ENCODE results near the gene PYGB. TPM values are rescaled to one million over a fixed set of nuclear protein-coding genes. Genes with fewer than 3 reads are reported as not detected.
A peak's percentile ranks its signal among the peaks of the same experiment; 100 is the strongest.
"Not testable (repeated sequence)": the region's sequence is repeated elsewhere in the genome, so short reads cannot be mapped to it uniquely, and the experiment has no call there.

Gene PYGB
- total and polyA plus RNA-seq, 5 donors, result 136 to 219 (median 179) TPM

DNA sequence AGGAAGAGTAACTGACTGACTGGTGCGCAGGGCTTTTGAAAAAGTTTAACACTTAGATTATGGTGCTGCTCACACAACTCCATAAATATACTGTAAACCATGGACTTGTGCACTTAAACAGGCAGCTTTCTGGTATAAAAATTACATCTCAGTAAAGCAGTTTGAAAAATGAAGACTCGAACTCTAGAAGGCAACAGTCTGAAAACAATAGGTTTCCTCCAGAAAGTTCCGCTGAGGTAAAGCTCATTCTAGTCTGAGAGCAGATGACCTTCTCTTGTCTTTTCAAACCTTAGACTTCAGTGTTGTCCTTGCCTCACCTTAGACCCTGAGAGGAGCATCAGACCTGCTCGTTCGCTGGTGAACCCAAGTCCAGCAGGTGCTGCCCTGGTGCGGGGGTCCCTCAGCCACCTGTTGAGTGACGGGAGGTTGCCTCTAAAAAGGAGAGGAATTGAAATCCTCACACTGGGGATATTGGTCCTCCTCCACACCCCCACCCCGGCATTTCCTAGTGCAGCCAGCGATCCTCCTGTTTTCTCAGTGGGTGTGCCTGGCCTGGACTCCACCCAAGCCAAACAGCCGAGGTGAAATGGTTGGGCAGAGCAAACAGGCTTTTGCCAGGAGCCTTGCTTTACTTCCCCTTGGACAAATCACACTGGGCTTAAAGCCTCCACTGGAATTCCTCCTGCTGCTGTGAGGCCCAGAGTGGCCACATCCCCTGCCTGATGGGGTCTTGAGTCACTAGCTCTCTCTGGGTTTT, 14.7 kb upstream of the PYGB start:
- Histone ChIP-seq H3K27me3 (ENCODE audit: control insufficient read depth, insufficient read depth) (no peaks in the 10 kb centered on the region), H3K4me3 (ENCODE audit: low read length) (no peak overlapping the region), H3K27ac (ENCODE audit: low read length) (peak overlapping the region; percentile 19), H3K9me3 (ENCODE audit: control insufficient read depth, low read length) (no peaks in the 10 kb centered on the region), H3K4me1 (ENCODE audit: control insufficient read depth, insufficient read depth, low read length) (peaks cover 9% of the 10 kb centered on the region)
- intact Hi-C loops (cut with DNase I), result no loop called here
- ATAC-seq, result peak; percentile 74 to 77
- 51% methylated on average over 10 of the region's 10 CpGs for WGBS
- peak; percentile 84 to 90 (median 88) for DNase-seq

DNA sequence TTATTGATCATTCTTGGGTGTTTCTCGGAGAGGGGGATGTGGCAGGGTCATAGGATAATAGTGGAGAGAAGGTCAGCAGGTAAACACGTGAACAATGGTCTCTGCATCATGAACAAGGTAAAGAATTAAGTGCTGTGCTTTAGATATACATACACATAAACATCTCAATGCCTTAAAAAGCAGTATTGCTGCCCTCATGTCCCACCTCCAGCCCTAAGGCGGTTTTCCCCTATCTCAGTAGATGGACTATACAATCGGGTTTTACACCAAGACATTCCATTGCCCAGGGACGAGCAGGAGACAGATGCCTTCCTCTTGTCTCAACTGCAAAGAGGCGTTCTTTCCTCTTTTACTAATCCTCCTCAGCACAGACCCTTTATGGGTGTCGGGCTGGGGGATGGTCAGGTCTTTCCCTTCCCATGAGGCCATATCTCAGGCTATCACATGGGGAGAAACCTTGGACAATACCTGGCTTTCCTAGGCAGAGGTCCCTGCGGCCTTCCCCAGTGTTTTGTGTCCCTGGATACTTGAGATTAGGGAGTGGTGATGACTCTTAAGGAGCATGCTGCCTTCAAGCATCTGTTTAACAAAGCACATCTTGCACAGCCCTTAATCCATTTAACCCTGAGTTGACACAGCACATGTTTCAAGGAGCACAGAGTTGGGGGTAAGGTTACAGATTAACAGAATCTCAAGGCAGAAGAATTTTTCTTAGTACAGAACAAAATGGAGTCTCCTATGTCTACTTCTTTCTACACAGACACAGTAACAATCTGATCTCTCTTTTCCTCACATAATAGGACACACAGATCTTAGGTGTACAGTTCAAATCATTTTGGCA, 13.7 kb upstream of the PYGB start:
- H3K27ac ChIP-seq (ENCODE audit: low read length); intact Hi-C loops (cut with DNase I); ATAC-seq; H3K27me3 ChIP-seq (ENCODE audit: control insufficient read depth, insufficient read depth); H3K9me3 ChIP-seq (ENCODE audit: control insufficient read depth, low read length); H3K4me3 ChIP-seq (ENCODE audit: low read length); H3K4me1 ChIP-seq (ENCODE audit: control insufficient read depth, insufficient read depth, low read length); DNase-seq: not testable (repeated sequence)
- 59% methylated on average over 8 of the region's 8 CpGs for WGBS

- Histone ChIP-seq H3K4me3 (ENCODE audit: low read length) (no peak overlapping the region), H3K27me3 (ENCODE audit: control insufficient read depth, insufficient read depth) (no peaks in the 10 kb centered on the region), H3K4me1 (ENCODE audit: control insufficient read depth, insufficient read depth, low read length) (peaks cover 4% of the 10 kb centered on the region), H3K9me3 (ENCODE audit: control insufficient read depth, low read length) (no peaks in the 10 kb centered on the region), H3K27ac (ENCODE audit: low read length) (no peak overlapping the region)
- ATAC-seq (no peak), DNase-seq (peak in 1 of 3 donors; percentile 45)
- intact Hi-C loops (cut with DNase I), result no loop called here
- WGBS, result 72% methylated on average over 15 of the region's 15 CpGs
These were observed 11.2 kb upstream of the PYGB start for GRCh38 chr20:25236450-25237304.

- Histone ChIP-seq H3K9me3 (ENCODE audit: control insufficient read depth, low read length) (no peaks in the 10 kb centered on the region), H3K4me1 (ENCODE audit: control insufficient read depth, insufficient read depth, low read length) (peaks cover 4% of the 10 kb centered on the region), H3K27me3 (ENCODE audit: control insufficient read depth, insufficient read depth) (no peaks in the 10 kb centered on the region), H3K27ac (ENCODE audit: low read length) (peak overlapping the region; percentile 43), H3K4me3 (ENCODE audit: low read length) (no peak overlapping the region)
- DNase-seq (peak in 2 of 3 donors; percentile 66 to 78), ATAC-seq (peak; percentile 86 to 95)
- WGBS, result 30% methylated on average over 10 of the region's 10 CpGs
- intact Hi-C loops (cut with DNase I), result no loop called here
These were observed 10.1 kb upstream of the PYGB start for GRCh38 chr20:25237610-25238318.

DNA sequence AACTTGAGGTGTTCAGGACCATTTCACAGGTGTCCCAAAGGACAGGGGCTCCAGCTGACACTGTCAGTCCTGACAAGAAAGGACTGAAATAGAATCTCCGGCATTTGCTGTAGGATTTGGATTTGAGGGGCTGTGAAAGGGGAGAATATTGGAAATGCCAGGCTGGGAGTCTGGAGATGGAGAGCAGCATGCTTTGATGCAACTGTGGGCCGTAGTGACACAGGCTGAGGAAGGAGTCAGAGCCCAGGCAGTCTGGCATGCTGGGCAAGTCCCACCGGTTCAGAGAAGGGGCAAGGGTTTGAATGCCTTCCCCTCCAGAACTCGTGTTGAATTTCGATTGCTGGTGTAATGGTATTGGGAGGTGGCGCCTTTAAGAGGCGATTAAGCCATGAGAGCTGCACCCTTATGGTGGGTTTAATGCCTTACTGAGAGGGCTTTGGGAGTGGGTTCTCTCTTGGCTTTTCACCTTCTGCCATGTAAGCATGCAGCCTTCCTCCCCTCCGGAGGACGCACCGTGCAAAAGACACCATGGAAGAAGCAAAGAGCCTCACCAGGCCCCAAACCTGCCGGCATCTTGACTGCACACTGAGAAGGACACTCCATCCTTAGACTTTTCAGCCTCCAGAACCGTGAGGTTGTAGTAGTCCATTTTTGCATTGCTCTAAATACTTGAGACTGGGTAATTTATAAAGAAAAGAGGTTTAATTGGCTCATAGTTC, 9.4 kb upstream of the PYGB start:
- ATAC-seq (no peak), DNase-seq (peak in 1 of 3 donors; percentile 13)
- H3K4me1 ChIP-seq (ENCODE audit: control insufficient read depth, insufficient read depth, low read length), result peaks cover 4% of the 10 kb centered on the region
- no peaks in the 10 kb centered on the region for H3K27me3 ChIP-seq (ENCODE audit: control insufficient read depth, insufficient read depth)
- H3K4me3 ChIP-seq (ENCODE audit: low read length), result no peak overlapping the region
- WGBS, result 90% methylated on average over 12 of the region's 12 CpGs
- intact Hi-C loops (cut with DNase I), result no loop called here
- no peaks in the 10 kb centered on the region for H3K9me3 ChIP-seq (ENCODE audit: control insufficient read depth, low read length)
- peak overlapping the region; percentile 43 for H3K27ac ChIP-seq (ENCODE audit: low read length)

- DNase-seq (peak in 1 of 3 donors; percentile 55), ATAC-seq (no peak)
- intact Hi-C loops (cut with DNase I), result no loop called here
- Histone ChIP-seq H3K4me3 (ENCODE audit: low read length) (no peak overlapping the region), H3K27me3 (ENCODE audit: control insufficient read depth, insufficient read depth) (no peaks in the 10 kb centered on the region), H3K4me1 (ENCODE audit: control insufficient read depth, insufficient read depth, low read length) (peaks cover 4% of the 10 kb centered on the region), H3K9me3 (ENCODE audit: control insufficient read depth, low read length) (no peaks in the 10 kb centered on the region), H3K27ac (ENCODE audit: low read length) (no peak overlapping the region)
- 89% methylated on average over 19 of the region's 19 CpGs for WGBS
These were observed 8.2 kb upstream of the PYGB start for GRCh38 chr20:25239387-25240370.

DNA sequence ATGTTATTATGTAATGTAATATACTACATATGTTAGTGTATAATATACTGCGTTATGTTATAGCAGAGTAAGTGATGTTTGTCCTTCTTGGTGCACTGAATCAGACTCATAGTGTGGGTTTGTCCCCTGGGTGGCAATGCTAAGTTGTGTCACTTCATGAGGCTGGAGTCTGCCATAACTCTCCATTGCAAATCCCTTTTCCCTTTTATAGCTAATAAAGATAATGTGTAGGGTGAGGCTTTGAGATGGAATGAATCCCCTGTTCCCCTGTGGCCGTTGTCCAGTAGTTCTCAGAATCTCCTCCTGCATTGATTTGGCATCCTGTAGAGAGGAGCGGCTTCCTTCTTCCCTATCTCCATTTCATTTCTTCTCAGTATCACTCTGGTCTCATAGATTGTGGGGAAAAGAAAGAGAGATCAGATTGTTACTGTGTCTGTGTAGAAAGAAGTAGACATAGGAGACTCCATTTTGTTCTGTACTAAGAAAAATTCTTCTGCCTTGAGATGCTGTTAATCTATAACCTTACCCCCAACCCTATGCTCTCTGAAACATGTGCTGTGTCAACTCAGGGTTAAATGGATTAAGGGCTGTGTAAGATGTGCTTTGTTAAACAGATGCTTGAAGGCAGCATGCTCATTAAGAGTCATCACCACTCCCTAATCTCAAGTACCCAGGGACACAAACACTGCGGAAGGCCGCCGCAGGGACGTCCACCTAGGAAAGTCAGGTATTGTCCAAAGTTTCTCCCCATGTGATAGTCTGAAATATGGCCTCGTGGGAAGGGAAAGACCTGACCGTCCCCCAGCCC, 6.8 kb upstream of the PYGB start:
- H3K4me1 ChIP-seq (ENCODE audit: control insufficient read depth, insufficient read depth, low read length); DNase-seq; H3K4me3 ChIP-seq (ENCODE audit: low read length); intact Hi-C loops (cut with DNase I); ATAC-seq; H3K27ac ChIP-seq (ENCODE audit: low read length); H3K9me3 ChIP-seq (ENCODE audit: control insufficient read depth, low read length); H3K27me3 ChIP-seq (ENCODE audit: control insufficient read depth, insufficient read depth): not testable (repeated sequence)
- 59% methylated on average over 9 of the region's 9 CpGs for WGBS

- H3K9me3 ChIP-seq (ENCODE audit: control insufficient read depth, low read length); H3K27me3 ChIP-seq (ENCODE audit: control insufficient read depth, insufficient read depth); ATAC-seq; H3K27ac ChIP-seq (ENCODE audit: low read length); intact Hi-C loops (cut with DNase I); DNase-seq; H3K4me3 ChIP-seq (ENCODE audit: low read length); H3K4me1 ChIP-seq (ENCODE audit: control insufficient read depth, insufficient read depth, low read length): not testable (repeated sequence)
- WGBS, result 47% methylated on average over 4 of the region's 4 CpGs
These were observed 6.3 kb upstream of the PYGB start for GRCh38 chr20:25241659-25241955.

- no peaks in the 10 kb centered on the region for H3K9me3 ChIP-seq (ENCODE audit: control insufficient read depth, low read length)
- H3K4me1 ChIP-seq (ENCODE audit: control insufficient read depth, insufficient read depth, low read length), result peaks cover 9% of the 10 kb centered on the region
- no peak overlapping the region for H3K27ac ChIP-seq (ENCODE audit: low read length)
- H3K27me3 ChIP-seq (ENCODE audit: control insufficient read depth, insufficient read depth), result no peaks in the 10 kb centered on the region
- 90% methylated on average over 10 of the region's 10 CpGs for WGBS
- intact Hi-C loops (cut with DNase I), result no loop called here
- no peak overlapping the region for H3K4me3 ChIP-seq (ENCODE audit: low read length)
- DNase-seq (no peak), ATAC-seq (no peak)
These were observed 5.7 kb upstream of the PYGB start for GRCh38 chr20:25242231-25242630.
